ENCODE measurements around the gene SLCO4C1. TPM values are rescaled to one million over a fixed set of nuclear protein-coding genes. Genes with fewer than 3 reads are reported as not detected.

The SLCO4C1 gene
- total and polyA plus RNA-seq, 2 donors: 0.75 to 1.0 TPM

- 77% methylated on average over 3 of the region's 3 CpGs for WGBS
- Histone ChIP-seq H3K4me1 (ENCODE audit: control insufficient read depth in 2 of 2, insufficient read depth in 2 of 2, low read length in 2 of 2) (no peaks in the 10 kb centered on the region), H3K36me3 (ENCODE audit: control insufficient read depth in 2 of 2, insufficient read depth in 2 of 2, low read length in 1 of 2) (no peaks in the 10 kb centered on the region), H3K4me3 (ENCODE audit: low read length in 2 of 2) (no peak overlapping the region), H3K27me3 (ENCODE audit: control insufficient read depth in 2 of 2, insufficient read depth in 1 of 2, low read length in 1 of 2) (no peaks in the 10 kb centered on the region), H3K9me3 (ENCODE audit: control insufficient read depth in 2 of 2, insufficient read depth in 1 of 2, low read length in 1 of 2) (peaks cover 0 to 6% of the 10 kb centered on the region in 2 donors), H3K27ac (ENCODE audit: low read depth in 1 of 2, low read length in 1 of 2) (no peak overlapping the region)
- no peak for DNase-seq (ENCODE audit: low read depth in 6 of 9, low spot score in 9 of 9)
These were observed 95.2 kb downstream of the SLCO4C1 start for GRCh38 chr5:102200861-102201260.

GRCh38 chr5:102196481-102196880 is 99.6 kb downstream of the SLCO4C1 start:
- H3K36me3 ChIP-seq (ENCODE audit: control insufficient read depth in 2 of 2, insufficient read depth in 2 of 2, low read length in 1 of 2): no peaks in the 10 kb centered on the region
- H3K4me3 ChIP-seq (ENCODE audit: low read length in 2 of 2): no peak overlapping the region
- H3K9me3 ChIP-seq (ENCODE audit: control insufficient read depth in 2 of 2, insufficient read depth in 1 of 2, low read length in 1 of 2): peaks cover 0 to 6% of the 10 kb centered on the region in 2 donors
- WGBS: 92% methylated on average over 8 of the region's 8 CpGs
- H3K27me3 ChIP-seq (ENCODE audit: control insufficient read depth in 2 of 2, insufficient read depth in 1 of 2, low read length in 1 of 2): no peaks in the 10 kb centered on the region
- no peak overlapping the region for H3K27ac ChIP-seq (ENCODE audit: low read depth in 1 of 2, low read length in 1 of 2)
- no peak for DNase-seq (ENCODE audit: low read depth in 6 of 9, low spot score in 9 of 9)
- no peaks in the 10 kb centered on the region for H3K4me1 ChIP-seq (ENCODE audit: control insufficient read depth in 2 of 2, insufficient read depth in 2 of 2, low read length in 2 of 2)

Other genes starting within 250 kb of the SLCO4C1 start
- 0.14 TPM for gene SLCO6A1, start 202.7 kb upstream of the SLCO4C1 start, total RNA-seq
- gene SLCO6A1, start 202.7 kb upstream of the SLCO4C1 start, polyA plus RNA-seq: 0.37 TPM